Activated T-cell treated with anti-CD3 and anti-CD28 coated beads for 1 hour (primary cell): Measurements from ENCODE around the gene WSB1.
"Not testable (repeated sequence)": the region's sequence is repeated elsewhere in the genome, so short reads cannot be mapped to it uniquely, and the experiment has no call there.

ENCODE experiments used
- DNase-seq: peaks from one replicate; pipeline ENCODE4 v3.0.0-alpha.2; 2020; ENCODE audit warnings: low read depth

WSB1 gene

DNA sequence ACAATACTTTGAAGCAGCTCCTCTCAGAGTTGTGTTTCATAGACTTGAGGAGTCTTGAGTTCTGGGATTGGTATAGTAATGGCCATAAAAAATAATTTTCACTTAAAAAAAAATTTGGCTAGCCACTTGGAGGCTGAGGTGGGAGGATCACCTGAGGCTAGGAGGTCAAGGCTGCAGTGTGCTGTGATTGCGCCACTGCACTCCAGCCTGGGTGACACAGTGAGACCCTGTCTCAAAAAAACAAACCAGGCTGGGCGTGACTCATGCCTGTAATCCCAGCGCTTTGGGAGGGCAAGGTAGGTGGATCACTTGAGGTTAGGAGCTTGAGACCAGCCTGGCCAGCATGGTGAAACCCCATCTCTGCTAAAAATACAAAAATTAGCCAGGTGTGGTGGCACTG, 14.8 kb upstream of the WSB1 start:
- DNase-seq, result not testable (repeated sequence)

DNA sequence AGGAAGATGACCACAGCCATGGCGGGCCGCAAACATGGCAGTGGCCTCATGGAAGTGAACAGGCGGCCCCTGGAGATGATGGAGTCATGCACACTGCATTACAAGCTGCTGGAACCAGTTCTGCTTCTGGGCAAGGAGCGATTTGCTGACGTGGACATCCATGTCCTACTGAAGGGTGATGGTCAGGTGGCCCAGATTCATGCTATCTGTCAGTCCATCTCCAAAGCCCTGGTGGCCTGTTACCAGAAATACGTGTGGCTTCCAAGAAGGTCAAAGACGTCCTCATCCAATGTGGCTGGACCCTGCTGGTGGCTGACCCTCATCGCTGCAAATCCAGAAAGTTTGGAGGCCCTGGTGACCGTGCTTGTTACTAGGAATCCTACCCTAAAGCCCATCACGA, 13.4 kb upstream of the WSB1 start:
- DNase-seq, result no peak

DNA sequence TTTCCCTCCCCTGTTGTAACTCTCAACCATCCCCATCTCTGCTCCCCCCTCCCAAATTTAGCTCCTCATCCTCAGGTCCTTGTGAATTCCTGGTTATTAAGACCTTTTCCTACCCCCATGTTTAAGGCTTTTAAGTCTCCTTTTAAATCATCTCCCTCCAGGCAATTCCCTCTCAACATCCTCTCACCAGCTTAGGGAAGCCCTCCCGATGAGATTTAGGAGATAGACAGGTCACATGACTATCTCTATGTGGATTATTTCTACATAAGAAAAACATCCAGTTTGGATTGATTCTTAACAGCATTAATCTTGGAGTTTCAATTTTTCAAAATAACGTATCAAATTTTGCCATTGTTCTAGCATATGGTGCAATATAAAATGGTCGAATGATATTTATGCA, 12.5 kb upstream of the WSB1 start:
- no peak for DNase-seq

DNA sequence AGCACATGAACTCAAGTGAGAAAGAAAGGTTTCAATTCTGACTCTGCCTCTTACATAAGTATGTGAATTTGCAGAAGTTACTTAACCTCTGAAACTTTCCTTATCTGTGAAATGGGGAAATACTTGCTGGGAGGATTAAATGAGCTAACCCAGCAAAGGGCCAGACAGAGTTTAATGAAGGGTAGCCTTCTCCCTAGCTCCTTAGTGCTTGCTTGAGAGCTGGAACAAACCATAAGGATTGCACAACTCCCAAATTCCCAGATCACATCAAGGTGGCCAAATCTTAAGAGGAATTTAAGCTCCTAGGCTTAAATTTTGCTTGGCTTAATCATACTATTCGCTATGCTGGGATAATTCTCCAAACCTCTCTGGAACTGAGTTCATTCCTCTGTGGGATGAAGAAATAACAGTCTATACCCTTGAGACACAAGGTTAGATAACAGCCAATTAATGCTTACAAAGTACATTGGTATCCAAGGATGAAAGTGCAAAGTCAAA, 11.8 kb upstream of the WSB1 start:
- no peak for DNase-seq

DNA sequence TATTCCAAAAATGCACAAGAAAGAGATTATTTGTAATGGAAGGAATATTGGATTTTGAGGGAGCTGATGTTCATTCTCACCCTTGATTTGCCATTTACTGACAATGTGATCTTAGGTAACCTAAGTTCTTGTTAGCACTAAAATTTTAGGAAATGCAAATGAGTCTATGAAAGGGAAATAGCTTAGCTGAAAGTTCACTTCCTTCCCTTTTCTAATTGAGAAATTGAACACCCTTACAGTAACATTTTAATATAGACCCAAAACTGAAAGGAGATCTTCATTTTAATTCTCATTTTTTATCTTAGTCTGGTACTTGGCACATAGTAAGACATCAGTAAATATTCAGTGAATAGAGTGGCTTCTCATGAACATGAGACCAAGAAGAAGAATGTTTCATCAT, 10.9 kb upstream of the WSB1 start:
- no peak for DNase-seq

DNA sequence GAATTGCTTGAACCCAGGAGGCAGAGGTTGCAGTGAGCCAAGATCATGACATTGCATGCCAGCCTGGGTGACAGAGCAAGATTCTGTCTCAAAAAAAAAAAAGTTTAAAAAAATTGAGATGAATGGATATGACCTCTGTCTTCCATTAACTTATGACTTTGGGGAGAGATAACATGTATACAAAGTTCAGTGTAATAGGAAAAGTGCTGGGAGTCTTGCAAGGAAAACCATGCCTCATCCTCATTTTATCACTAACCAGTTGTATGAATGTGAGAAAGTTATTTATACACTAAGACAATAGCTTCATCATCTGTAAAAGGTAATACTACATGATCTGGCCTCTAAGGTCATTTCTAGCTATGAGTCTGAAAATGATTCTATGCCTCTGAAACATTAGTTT, 10.2 kb upstream of the WSB1 start:
- no peak for DNase-seq

DNA sequence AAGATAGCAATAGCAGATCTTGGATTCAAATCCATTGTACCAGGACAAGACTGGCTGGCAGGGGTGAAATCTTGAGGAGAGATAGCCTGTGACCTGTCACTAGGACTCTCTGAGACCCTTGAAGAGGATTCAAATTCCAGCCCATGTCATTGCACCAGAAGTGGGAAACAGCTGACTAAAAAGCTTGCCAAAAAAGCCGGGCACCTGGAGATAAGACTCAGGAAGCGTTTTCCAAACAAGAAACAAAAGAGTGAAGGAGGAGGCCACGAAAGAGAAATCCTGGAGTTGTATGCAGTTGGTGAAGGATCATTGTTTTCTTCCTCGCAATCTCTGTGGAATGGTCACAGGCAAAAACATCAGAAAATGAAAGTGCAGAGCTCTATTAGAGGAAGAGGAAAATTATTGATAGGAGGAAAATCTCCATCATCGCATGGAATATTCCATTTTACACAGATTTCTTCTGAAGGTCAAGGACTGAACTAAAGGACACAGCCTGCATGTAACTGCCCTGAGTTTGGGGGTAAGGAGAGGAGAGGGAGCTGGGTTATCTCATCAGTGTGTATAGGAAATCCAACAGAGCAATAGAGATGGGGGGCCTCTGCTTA, 9.0 kb upstream of the WSB1 start:
- DNase-seq, result no peak

DNA sequence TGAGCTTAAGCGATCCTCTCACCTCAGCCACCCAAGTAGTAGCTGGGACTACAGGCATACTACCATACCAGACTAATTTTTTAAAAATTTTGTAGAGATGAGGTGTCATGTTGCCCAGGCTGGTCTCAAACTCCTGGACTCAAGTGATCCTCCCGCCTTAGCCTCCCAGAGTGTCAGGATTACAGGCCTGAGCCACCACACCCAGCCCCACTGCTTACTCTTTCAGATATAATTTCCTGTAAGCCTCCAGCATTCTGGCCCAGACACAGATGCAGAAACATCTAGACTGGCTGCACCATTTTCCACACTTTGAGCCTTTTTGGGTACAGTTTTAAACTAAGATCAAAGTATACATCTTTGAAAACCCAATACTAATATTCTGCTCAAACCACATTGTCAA, 8.4 kb upstream of the WSB1 start:
- no peak for DNase-seq

DNA sequence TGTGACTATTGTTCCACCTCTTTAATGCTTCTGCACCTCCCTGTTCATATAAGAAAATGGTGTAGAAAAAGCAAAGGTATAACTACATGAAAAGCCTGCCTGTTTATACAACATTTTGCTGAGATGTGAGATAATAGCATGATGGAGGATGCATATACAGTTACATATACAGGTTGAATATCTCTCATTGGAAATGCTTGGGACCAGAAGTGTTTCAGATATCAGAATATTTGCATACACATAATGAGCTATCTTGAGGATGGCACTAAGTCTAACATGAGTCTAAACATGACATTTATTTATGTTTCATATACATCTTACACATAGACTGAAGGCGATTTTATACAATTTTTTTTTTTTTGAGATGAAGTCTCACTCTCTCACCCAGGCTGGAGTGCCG, 5.7 kb upstream of the WSB1 start:
- no peak for DNase-seq

DNA sequence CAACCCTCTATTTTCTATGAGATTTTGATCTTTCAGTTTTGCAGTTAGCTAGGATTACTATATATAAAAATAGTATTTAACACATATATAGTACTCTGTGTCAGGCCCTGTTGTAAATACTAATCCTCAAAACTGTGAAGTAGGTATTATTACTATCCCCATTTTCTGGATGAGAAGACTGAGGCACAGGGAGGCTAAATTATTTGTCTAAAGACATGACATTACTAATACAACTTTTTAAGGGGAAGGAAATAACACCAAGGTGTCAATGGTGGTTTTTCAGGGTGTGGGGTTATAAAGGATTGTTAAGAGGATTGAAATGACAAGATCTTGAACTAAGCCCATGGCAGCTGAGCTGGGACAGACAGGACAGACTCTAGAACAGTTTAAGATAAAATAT, 4.1 kb upstream of the WSB1 start:
- no peak for DNase-seq

DNA sequence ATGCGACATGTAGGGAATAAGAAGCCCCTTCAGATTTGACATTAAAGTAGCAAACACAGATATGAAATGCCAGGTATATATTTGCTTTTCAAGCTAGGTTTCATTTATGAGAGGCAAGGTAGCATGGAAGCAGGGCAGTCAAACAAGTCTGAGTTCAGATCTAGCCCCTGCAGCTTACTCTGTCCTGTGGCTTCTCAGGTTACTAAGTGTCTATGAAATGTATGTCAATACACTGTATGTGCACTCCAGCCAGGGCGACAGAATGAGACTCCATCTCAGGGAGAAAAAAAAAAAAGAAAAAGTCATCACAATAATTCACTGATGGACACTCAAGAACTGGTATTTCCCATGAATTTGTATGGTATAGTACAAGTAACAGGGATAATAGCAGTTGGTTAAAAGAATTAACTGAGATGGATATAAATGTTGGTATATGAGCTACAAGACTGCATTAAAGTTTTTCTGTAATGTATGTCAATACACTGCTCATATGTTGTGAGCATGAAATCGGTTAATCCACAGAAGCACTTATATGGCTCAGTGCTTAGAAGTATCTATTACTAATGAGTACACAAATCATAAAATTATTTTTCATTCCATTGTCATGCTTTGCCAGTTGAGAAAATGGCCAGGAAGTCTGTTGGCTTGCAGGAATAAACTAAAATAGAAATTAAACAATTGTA, 2.9 kb upstream of the WSB1 start:
- no peak for DNase-seq

DNA sequence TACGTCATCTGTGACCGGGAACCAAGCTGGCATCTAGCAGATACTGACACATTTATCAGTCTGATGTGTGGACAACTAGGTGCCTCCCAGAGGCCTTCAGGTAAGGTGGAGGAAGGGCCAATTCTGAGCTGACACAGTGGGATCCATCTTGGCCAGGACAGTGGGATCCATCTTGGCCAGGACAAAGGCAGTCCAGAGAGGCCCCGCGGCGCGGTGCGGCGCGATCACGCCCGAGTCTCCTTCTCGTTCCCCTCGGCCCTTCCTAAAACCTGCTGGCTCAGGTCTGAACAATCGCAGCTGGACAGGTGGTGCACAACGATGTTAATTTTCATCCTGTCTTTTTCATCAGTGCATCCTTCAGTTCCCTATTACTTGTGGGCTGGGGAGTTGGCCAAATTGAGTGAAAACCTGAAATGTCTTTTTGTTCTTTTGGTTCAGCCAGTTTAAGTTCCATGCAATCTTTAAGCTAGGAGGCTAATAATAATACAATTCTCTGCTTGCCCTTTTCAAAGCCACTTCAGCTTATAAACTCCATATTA, 486 bp upstream of the WSB1 start:
- peak; percentile 7 for DNase-seq

DNA sequence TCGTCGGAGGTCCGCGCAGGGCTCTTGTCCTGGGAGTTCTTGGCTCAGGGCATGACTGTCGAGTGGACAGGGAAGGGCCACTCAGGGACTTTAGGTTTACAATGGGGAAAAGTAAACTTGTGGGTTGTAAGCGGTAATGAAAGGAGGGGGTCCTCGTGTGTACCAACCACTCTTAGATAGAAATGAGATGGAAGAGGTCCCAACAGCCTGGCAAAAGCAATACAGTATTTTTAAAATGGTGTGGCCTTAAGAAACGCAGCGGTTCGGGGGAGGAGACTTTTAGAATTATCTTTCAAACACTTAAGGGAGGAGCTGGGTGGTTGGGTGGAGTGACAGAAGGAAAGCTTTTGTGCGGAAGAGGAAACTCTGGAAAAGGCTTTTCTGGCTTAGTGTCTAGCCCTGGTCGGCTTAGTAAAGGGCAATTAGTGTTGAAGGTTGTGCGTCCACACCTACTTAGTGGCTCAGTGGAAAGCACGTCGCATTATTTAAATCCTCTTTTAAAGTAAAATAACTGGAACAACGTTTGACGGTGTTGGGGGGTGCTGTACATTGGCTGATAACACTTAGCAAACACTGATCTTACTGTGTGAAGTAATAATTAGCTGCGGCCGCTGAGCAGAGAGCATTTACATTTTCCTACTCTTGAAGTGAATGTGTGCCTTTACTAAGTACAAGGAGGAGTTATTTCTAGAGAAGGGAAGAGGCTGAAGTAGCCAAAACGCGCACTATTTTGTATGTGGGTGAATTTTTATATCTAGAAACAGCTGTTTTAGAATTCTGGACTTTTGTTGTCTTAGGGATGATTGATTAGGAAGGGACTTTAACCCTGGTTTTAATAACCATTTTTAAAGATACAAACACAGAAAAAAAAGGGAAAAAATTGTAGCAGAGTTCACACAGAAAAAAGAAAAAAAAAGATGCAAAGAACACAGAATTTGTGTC, 1.0 kb downstream of the WSB1 start:
- DNase-seq, result no peak

DNA sequence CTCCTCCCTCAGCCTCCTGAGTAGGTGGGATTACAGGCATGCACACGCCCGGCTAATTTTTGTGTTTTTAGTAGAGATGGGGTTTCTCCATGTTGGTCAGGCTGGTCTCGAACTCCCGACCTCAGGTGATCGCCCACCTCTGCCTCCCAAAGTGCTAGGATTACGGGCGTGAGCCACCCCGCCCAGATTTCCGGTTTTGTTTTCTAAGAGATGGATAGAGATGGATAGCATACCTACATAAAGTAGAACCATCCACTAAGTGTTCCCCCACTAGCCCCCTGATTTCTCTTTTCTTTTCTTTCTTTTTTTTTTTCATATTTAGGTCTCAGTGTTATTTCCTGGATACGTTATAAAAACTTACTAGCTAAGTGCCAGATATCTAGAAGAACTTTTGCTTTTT, 2.0 kb downstream of the WSB1 start:
- DNase-seq, result no peak

DNA sequence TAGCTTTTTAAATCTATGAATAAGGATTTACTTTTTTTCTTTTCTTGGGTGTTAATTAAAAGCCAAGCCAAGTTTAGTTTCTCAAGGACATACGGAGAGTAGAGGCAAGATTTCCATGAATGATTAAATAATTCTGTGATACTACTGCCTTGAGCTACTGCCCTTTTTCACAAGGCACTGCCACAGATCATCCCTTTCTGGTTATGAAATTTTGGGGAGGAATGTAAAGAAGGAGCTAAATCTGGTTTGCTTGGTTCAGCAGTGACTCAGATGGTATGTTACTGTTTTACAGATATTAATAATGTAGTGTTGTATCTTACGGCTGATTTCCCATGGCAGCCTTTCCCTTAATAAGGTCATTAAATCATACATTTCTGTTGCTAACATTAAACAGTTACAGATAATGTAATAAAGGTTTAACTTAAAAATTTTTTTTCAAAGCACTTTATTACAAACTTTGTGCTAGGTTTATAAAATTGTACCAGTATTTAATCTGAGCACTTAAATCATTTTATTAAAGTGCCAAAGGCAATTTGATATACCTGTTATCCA, 2.6 kb downstream of the WSB1 start:
- DNase-seq, result no peak

DNA sequence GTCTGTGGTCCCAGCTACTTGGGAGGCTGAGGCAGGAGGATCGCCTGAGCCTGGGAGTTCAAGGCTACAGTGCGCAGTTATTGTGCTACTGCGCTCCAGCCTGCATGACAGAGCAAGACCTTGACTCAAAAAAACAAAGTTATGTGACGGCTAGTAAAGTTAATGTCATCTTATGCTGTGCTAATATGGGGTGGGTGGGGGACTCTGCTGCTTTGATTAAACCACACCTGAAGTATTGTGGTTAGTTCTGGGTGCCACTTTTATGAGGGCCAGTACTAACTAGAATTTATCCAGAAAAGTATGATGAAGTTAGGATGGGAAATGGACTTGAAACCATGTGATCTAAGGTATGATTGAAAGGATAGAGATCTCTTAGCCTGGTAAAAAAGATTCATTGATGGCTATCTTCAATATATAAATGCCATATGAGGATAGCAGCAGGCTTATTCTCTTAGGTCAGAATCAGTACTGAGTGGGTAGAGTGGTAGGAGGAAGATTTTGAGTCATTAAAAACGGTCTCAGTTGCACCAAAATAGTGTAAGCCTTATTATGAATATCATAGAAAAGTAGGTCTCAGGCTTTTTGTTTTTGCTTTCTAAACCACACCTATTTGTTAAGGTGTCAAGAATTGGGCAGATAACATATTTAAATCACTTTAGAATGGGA, 5.6 kb downstream of the WSB1 start:
- DNase-seq, result no peak

DNA sequence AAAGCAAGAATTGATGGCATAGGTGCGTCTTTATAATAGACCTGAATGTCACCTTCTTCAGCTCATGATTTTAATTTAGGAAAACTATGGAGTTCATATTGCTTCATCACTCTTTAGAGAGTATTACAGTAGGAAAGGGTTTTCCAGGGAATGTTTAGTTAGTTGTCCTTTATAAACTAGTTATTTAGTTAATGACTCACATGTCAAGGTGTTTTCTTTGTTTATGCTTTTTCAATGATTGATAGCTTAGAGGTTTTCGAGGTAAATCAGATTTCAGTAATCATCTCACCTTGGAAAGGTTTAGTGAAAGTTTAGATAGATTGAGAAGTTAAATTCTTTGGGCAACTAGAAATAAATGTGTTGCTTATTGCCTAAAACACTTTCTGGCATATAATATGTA, 9.8 kb downstream of the WSB1 start:
- no peak for DNase-seq

DNA sequence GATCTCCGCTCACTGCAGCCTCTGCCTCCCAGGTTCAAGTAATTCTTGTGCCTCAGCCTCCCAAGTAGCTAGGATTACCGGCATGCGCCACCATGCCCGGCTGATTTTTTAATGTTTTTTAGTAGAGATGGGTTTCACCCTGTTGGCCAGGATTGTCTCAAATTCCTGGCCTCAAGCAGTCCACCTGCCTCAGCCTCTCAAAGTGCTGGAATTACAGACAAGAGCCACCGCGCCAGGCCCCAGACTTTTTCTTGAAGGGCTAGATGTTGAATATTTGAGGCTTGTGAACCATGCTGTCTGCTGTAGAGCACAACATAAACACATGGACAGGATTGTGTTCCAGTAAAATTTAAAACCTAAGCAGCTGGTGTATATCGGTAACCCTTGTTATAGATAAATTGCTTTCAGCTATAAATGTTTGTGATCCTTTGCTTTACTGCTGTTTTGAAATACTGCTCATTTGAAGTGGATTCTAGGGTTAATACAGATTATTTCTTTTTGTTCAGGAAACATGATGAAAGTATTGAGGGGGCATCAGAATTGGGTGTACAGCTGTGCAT, 12.4 kb downstream of the WSB1 start:
- DNase-seq, result no peak

DNA sequence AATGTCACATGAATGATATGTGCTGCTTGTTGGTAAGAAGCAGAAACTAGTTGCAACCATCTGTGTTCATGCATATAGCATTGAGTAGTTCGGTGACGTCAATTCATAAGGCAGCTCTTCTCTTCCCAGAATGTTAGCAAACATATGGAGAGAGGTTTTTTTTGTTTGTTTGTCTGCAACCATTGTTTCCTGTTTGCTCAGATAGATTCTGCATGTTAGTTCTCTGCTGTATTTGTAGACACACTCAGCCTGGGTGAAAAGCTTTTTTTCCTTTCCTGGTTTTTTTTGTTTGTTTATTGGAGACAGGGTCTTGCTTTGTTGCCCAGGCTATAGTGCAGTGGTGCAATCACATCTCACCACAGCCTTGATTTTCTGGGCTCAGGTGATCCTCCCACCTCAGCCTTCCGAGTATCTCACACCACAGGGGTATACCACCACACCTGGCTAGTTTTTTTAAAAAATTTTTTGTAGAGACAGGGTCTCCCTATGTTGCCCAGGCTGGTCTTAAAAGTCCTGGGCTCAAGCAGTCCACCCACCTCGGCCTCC, 16.7 kb downstream of the WSB1 start:
- no peak for DNase-seq

DNA sequence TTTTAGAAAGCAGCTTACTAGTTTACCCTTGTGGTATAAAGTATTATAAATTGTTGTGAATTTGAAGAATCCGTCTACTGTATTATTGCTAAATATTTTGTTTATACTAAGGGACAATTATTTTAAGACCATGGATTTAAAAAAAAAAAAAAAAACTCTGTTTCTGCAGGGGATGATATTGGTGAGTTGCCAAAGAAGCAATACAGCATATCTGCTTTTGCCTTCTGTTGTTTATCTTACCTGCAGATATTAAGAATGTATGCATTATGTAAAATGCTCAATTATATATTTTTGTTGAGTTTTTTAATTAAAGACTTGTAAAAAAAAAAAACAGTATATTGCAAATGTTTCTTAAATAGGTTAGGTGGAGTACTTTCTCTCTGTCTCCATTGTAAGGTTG, 19.4 kb downstream of the WSB1 start:
- DNase-seq, result no peak

DNA sequence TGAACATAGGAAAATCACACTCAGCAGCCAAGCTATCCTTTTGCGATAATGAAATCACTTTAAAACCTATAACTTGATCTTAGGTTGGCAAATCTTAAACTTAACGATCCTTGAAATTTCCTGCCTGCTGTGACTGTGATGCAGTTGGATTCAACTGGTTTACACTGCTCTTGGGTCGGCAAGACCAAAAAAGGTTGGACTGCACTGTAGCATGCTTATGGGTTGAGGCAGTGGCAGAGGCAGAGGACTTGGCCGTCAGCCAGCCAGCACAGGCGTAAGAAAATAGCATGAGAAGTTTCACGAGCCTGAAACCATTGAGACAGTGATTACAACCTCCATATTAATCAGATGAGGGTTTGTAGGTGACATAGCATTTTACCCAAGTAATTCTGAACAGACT, 21.4 kb downstream of the WSB1 start:
- DNase-seq, result no peak
